SHP77 treated with DMSO at 0.1 percent for 48 hours (cell line): ENCODE data around the gene CLEC2D.
"Not testable (repeated sequence)": the region's sequence is repeated elsewhere in the genome, so short reads cannot be mapped to it uniquely, and the experiment has no call there.

Source experiments
- DNase-seq: peaks from one replicate; lab custom pipeline; 2025; lab: John Stamatoyannopoulos, UW

CLEC2D gene

DNA sequence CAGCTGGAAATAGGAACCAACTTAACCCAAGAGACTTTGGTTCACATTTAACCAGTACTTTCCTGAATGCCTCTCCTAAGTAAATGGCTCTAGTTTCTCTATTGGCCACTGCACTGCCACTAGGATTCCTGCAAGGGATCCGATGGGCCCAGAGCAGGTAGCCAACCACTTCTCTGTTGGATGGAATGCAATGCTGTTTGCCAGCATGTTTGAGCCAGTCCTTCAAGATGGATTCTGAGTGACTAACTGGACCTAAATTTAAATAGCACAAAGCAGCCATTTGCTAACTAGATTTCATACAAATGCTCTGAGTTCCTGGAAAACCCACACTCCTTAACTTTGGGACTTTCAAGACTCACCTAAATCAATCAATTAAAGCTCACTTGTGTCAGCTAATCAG lies 9.5 kb upstream of the CLEC2D start:
- DNase-seq, result no peak

DNA sequence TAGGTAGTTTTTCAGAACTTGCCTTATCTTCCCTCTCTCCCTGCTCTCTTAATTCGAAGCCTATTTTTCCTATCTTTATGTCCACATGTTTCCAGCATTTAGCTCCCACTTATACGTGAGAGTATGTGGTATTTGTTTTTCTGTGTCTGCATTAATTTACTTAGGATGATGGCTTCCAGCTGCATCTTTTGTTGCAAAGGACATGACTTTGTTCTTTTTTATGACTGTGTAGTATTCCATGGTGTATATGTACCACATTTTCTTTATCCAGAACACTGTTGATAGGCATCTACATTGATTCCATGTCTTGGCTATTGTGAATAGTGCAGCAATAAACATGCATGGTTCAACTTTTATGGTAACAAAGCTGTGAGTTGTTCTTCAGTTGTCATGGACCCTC lies 7.8 kb upstream of the CLEC2D start:
- DNase-seq, result no peak

DNA sequence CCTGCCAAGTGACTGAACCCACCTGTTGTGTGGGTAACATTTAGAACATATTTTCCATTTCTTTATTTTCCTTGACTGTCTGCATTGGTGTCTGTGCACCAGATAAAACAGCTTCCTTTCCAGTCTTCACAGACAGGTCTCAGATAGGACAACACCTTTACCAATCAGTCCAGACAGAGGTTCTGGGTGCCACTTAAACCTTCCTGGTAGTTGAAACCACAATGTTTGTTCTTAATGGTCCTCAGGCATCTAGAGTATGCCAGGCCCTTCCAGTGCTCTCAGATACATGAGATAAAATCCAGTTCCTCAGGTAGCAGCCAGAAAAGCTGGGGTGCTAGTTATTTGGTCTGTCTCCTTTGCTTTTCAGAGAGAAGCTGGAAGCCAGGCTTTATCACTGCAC lies 7.0 kb upstream of the CLEC2D start:
- no peak for DNase-seq

DNA sequence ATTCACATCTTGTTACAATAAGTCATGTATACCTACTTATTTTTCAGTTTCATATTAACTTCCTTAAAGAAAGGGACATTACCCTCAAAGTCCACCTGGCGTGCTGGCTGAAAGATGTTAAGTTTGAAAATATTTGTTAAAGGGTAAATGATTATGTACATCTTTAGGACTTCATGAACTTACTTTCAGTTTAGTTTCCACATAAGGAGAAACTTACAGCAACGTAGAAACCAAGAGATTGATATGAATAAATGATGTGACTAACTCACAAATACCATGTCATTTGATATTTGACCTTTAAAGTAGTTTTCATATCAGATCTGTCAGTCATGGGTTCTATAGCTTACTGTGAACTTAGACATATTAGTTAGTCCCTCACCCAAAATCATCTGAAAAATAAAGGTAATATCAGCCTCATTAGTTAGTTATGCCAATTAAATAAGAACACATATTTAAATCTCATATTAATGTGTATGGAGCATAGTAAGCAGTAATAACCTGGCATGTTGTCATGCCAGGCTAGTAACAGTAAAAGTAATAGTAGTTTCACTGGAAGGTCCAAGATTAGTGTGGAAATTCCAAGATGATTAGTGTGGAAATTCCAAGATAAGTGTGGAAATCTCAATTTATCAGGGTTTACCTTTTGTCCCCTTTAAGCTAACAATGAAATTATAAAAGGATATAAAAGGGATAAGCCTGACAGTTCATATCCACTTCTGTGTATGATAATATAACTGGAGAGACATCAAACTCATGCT lies 1.9 kb upstream of the CLEC2D start:
- no peak for DNase-seq

DNA sequence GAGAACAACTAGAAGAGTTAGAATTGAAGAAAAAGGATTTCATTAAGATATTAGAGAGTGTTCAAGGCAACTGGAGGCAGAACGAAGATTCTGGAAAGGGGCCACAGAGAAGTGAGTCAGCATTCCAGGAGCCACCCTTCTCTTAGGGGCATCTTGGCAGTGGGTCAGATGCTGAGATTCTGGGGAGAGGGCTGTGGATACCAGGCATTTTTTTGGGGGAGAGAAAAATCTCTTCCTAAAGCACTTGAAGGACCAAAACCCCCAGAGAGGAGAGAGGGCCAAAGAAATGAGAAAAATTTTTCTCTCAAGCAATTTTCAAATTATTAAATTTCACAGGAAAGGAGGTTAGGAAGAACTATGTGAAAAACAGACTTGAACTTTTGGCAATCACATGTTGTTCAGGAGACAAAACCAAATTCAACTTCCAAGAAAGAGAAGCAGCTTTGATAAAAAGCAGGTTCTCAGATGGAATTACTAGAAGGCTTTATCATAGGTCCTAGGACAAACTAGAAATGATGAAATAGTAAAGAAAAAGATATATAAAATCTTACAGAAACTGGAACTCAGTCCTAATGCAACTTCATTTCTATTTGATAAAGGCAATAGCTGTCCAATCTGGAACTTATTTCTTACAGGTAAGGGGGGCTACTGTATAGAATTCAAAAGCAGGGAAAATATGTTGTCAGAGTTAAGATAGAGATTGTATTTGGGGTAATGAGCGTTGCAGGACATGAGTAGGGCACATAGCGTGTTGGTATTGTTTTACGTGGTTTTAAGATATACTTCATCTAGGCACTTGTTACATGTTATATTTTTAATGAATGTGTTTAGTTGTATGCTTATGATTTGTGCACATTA lies 1.1 kb upstream of the CLEC2D start:
- DNase-seq, result no peak

DNA sequence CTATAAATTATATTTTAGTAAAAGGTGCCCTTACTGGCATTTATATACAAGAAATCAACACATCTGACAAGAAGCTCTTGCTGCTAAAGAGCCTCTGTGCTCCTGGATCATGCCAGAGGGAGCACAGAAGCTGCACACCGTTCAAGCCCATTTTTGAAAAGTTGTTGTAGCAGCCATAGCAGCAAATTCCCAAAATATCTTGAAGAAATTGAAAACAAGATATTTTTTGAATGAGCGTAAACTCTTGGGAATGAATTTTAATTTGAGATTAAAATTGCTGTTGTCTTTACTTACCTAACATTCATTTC lies 540 bp upstream of the CLEC2D start:
- no peak for DNase-seq

DNA sequence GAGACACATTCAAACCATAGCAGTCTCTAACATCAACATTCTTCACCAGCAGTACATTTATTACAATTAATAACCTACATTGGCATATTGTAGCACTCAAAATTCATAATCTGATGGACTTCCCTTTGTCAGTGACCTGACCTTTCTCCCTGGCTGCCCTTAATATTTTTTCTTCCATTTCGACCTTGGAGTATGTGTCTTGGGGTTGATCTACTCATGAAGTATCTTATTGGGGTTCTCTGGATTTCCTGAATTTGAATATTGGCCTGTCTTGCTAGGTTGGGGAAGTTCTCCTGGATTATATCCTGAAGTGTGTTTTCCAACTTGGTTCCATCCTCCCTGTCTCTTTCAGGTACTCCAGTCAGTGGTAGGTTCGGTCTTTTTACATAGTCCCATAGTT lies 2.8 kb downstream of the CLEC2D start:
- DNase-seq, result not testable (repeated sequence)

DNA sequence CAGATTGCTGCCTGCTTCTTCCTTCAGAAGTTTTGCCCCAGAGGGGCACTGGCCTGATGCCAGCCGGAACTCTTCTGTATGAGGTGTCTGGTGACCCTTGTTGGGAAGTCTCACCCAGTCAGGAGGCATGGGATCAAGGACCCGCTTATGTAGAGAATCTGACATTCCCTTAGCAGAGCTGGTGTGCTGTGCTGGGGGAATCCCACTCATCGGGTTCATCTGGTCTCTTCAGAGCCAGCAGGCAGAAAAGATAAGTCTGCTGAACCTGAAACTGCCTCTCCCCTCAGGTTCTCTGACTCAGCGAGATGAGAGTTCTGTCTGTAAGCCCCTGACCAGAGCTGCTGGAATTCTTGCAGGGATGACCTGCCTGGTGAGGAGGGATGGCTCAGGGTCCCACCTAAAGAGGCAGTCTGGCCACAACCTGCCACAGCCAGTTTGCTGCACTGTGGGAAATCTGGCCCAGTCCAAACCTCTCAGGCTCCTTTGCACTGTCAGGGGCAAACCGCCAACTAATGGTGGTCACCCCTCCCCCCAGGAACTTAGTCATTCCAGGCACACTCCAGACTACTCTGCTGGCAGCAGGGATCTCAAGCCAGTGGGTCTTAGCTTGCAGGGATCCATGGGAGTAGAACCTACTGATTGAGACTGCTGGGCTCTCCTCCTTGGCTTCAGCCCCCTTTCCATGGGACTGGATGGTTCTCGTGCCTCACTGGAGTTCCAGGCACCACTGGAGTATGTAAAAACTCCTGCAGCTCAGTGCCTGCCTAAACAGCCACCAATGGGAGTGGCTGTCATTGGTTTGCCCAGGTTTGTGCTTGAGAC lies 4.1 kb downstream of the CLEC2D start:
- DNase-seq, result no peak

DNA sequence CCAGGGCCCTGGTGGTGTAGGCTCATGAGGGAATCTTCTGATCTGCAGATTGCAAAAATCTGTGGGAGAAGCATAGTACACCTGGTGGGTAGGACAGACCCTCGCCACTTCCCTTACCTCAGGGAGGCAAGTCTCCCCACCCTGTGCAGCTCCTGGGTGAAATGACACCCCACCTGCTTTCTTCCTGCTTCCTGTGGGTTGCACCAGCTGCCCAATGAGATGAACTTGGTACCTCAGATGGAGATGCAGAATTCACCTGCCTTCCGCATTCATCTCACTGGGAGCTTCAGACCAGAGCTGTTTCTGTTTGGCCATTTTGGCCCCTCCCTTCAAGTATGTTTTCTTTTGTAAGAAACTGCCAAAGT lies 4.7 kb downstream of the CLEC2D start:
- no peak for DNase-seq

DNA sequence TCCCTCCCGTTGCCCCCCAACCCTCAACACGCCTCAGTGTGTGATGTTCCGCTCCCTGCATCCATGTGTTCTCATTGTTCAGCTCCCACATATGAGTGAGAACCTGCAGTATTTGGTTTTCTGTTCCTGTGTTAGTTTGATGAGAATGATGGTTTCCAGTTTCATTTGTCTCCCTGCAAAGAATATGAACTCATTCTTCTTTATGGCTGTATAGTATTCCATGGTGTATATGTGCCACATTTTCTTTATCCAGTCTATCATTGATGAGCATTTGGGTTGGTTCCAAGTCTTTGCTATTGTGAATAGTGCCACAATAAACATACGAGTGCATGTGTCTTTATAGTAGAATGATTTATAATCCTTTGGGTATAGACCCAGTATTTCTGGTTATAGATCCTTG lies 13.0 kb downstream of the CLEC2D start:
- DNase-seq, result not testable (repeated sequence)

DNA sequence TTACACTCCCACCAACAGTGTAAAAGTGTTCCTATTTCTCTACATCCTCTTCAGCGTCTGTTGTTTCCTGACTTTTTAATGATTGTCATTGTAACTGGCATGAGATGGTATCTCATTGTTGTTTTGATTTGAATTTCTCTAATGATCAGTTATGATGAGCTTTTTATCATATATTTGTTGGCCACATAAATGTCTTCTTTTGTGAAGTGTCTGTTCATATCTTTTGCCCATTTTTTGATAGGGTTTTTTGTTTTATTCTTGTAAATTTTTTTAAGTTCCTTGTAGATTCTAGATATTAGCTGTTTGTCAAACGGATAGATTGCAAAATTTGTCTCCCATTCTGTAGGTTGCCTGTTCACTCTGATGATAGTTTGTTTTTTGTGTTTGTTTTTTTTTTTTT lies 13.4 kb downstream of the CLEC2D start:
- not testable (repeated sequence) for DNase-seq

DNA sequence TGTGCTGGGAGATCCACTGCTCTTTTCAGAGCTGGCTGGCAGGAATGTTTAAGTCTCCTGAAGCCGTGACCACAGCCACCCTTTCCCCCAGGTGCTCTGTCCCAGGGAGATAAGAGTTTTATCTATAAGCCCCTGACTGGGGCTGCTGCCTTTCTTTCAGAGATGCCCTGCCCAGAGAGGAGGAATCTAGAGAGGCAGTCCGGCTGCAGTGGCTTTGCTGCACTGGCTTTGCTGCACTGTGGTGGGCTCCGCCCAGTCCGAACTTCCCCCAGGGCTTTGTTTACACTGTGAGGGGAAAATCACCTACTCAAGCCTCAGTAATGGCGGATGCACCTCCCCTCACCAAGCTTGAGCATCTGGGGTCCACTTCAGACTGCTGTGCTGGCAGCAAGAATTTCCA lies 15.9 kb downstream of the CLEC2D start:
- DNase-seq, result not testable (repeated sequence)

DNA sequence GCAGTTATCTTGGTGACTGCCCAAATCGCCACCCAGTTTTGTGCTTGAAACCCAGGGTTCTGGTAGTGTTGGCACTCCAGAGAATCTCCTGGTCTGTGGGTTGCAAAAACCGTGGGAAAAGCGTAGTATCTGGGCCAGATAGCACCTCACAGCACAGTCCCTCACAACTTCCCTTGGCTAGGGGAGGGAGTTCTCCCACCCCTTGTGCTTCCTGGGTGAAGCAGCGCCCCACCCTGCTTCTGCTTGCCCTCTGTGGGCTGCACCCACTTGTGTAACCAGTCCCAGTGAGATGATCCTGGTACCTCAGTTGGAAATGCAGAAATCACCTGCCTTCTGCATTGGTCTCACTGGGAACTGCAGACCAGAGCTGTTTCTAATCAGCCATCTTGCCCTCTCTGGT lies 16.4 kb downstream of the CLEC2D start:
- no peak for DNase-seq

DNA sequence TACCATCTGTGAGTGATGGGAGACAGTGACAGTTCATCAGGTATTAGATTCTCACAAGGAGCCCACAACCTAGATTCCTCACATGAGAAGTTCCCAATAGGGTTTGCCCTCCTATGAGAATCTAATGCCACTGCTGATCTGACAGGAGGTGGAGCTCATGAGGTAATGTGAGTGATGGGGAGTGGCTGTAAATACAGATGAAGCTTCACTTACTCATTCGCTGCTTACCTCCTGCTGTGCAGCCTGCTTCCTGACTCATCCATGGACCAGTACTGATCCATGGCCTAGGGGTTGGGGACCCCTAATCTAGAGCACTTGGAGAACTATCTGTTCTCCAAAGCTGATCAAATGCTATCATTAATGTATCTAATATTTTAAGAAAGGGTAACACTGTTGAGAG lies 17.7 kb downstream of the CLEC2D start:
- no peak for DNase-seq

DNA sequence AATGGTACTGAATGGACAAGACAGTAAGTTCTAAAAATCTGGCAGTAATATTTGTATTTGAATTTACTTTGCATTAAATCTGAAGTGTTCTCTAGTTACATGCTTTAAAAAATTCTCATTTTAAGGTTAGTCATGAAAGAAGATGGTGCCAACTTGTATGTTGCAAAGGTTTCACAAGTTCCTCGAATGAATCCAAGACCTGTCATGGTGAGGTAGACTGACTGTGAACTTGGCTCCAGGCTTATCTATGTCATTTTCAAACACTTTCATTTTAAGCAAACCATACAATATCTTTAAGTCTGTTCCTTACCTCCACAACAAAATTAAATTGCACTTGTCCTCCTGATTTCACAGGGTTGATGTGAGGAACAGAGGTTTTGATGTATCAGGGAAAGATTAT lies 23.4 kb downstream of the CLEC2D start:
- DNase-seq, result no peak

DNA sequence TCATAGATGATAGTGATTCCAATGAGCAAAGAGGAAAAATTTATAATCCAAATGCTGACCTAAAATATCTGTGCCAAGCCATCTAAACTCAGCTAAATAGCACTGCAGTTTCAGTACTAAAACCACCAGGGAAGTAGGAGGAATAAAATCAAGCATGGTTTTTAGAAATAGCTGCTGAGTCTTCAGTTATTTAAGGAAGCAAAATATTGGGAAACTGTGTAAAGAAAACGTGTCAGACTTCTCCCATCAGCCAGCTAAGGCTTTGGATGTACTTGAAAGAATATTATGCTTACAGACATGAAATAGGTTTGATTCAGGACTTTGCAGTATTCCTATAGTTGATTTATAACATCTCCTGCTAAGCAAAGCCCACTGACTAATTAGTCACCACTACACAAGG lies 24.7 kb downstream of the CLEC2D start:
- no peak for DNase-seq

DNA sequence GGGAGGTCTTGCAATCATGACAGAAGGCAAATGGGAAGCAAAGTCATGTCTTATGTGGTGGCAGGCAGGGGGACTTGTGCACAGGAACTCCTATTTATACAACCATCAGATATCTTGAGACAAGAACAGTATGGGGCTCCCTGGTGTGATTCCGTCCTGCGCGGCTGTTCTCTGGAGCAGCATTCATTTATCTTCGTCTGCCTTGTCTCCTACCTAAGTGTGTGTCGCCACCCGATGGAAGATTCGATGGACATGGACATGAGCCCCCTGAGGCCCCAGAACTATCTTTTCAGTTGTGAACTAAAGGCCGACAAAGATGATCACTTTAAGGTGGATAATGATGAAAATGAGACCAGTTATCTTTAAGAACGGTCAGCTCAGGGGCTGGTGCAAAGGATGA lies 25.6 kb downstream of the CLEC2D start:
- not testable (repeated sequence) for DNase-seq

DNA sequence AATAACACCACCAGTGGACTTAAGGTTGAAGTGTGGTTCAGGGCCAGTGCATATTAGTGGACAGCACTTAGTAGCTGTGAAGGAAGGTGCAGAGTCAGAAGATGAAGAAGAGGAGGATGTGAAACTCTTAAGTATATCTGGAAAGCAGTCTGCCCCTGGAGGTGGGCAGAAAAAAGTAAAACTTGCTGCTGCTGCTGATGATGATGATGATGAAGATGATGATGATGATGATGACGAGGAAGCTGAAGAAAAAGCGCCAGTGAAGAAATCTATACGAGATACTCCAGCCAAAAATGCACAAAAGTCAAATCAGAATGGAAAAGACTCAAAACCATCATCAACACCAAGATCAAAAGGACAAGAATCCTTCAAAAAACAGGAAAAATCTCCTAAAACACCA lies 26.1 kb downstream of the CLEC2D start:
- DNase-seq, result not testable (repeated sequence)

DNA sequence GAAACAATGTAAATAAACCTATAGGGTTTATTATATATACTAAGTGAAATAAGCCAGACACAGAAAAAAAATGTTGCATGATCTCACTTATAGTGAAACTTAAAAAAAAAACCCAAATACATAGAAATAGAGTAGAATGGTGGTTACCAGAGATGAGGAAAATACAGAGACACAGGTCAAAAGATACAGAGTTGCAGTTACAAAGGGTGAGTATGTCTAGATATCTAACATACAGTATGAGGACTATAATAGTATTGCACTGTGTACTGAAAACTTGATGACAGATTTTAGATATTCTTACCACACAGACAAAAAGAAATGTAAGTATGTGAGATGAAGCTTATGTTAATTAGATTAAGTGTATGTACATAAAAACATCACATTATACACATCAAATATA lies 28.1 kb downstream of the CLEC2D start:
- DNase-seq, result no peak

DNA sequence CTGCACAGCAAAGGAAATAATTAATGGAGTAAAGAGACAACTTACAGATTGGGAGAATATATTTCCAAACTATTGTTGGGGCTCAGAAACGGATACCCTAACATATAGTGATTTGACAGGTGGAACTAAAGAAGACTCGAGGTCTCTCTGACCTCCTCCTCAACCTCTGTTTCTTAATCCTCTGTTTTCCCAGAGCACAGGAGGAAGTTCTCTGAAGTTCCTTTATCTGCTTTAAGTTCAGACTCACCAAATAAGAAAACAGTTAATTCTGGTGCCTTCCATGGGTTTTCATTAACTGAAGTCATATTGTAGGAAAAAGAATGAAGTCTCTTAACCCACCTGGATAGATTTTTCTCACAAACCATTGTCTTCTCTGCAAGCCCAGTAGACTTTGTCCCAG lies 29.2 kb downstream of the CLEC2D start:
- DNase-seq, result no peak

DNA sequence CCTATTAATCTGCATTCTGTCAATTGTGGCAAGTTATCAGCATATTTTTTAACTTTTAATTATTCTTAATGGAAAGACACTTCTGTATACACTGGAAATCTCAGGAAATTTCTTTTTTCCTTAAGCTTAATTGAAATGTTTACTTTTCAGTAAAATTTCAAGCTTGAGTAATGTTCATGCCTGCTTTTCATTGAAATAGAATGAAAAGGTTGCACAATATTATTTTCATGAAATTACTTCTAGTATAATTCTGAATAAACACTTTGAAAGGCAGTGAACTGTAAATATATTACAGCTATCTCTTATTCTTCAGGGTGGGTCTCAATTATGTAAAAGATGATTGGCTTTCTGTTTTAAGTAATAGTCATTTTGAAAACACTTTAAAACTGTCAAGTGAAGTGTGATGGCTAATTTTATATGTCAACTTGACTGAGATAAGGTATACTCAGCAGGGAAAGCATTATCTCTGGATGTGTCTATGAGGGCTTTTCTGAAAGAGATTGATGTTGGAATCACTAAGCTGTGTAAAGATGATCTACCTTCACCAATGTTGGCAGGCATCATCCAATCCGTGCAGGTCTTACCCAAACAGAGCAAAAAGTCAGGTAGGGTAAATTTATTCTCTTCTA lies 29.9 kb downstream of the CLEC2D start:
- DNase-seq, result no peak

DNA sequence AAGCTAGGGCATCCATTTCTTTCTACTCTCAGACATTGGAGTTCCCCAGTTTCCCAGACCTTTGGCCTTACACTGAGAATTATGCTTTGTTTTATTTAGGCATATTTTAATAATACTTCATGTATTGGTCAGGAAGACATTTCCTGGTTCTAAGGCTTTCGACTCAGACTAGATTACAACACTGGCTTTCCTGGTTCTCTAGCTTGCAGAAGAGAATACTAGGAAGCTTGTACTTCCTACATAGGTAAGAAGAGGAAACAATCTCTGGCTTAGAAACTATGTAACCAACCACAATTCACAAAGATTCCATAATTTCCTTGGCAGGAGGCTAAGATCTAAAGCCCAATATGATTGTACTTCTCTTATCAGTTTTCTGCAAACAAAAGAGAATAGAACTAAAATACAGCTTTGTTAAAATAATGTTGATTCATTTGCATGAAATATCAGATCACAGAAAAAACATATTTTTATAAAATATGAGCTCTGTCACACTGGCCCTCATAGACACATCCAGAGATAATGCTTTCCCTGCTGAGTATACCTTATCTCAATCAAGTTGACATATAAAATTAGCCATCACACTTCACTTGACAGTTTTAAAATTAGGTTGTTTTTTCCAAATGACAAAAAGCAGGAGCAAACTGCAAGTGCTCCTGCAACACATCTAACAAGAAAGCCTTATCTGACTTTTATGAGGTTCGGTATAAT lies 30.5 kb downstream of the CLEC2D start:
- no peak for DNase-seq
